ENCODE data around the gene RUFY3.

GRCh38 chr4:70831293-70831692, 109.5 kb downstream of the RUFY3 start:
- TF ChIP-seq, protein P1, sequence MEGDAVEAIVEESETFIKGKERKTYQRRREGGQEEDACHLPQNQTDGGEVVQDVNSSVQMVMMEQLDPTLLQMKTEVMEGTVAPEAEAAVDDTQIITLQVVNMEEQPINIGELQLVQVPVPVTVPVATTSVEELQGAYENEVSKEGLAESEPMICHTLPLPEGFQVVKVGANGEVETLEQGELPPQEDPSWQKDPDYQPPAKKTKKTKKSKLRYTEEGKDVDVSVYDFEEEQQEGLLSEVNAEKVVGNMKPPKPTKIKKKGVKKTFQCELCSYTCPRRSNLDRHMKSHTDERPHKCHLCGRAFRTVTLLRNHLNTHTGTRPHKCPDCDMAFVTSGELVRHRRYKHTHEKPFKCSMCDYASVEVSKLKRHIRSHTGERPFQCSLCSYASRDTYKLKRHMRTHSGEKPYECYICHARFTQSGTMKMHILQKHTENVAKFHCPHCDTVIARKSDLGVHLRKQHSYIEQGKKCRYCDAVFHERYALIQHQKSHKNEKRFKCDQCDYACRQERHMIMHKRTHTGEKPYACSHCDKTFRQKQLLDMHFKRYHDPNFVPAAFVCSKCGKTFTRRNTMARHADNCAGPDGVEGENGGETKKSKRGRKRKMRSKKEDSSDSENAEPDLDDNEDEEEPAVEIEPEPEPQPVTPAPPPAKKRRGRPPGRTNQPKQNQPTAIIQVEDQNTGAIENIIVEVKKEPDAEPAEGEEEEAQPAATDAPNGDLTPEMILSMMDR (IDR thresholded peaks at IDR 0.05; ENCODE audit: low read length): no peak
- TF ChIP-seq EZH2 (optimal IDR thresholded peaks at IDR 0.05; ENCODE audit: low read depth, low read length): no peak
